GM19099 (cell line): ENCODE results near the gene MORC4.

Experiments used
- POLR2A ChIP-seq: IDR thresholded peaks from 3 replicates; pipeline ENCODE4 v1.6.1; 2011; ENCODE audit warnings: low read depth; ENCODE audit not compliant: insufficient read length; ENCODE audit errors: extremely low read depth

The MORC4 gene

GRCh38 chrX:107000013-107000515 lies at the start of gene MORC4:
Gene MORC4 (minus strand): TSS chrX:107000212. CDS start chrX:106999969, 243 bp downstream.
- no peak for TF ChIP-seq POLR2A

DNA sequence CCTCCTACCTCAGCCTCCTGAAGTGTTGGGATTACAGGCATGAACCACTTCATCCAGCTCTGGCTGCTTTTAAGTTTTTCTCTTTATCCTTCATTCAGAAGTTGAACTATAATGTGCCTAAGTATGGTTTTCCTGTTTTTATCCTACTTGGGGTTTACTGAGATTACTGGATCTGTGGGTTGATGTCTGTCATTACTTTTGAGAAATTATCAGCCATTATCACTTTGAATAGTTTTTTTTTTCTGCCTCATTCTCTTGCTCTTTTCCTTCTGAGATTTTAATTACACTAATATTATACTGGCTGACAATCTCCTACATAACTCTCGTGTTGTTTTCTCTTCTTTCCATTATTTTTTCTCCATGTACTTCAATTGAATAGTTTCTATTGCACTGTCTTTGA lies 47.6 kb upstream of the MORC4 start:
- TF ChIP-seq POLR2A = no peak

DNA sequence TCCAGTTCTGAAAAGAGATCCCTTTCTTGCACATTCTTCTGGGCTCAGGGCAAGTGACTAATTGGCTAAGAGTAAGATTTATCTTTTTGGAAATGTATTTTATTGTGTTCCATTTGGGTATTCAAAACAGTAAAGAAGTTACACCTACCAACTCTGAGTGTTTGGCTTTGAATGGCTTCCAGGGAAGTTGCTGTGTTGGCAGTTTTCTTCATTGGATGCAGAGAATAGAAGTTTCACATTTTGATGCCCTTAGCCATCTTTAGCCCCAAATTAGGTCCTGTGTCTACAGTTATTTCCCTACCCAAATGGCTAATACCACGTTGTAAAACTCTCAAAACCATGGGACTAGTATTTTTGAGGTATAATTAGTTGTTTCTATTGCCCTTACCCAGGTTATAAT lies 29.7 kb upstream of the MORC4 start:
- no peak for TF ChIP-seq POLR2A

- TF ChIP-seq POLR2A = no peak
Measured at GRCh38 chrX:107025545-107025944, 25.5 kb upstream of the MORC4 start.

- no peak for TF ChIP-seq POLR2A
Measured at GRCh38 chrX:107014936-107015335, 14.9 kb upstream of the MORC4 start.

DNA sequence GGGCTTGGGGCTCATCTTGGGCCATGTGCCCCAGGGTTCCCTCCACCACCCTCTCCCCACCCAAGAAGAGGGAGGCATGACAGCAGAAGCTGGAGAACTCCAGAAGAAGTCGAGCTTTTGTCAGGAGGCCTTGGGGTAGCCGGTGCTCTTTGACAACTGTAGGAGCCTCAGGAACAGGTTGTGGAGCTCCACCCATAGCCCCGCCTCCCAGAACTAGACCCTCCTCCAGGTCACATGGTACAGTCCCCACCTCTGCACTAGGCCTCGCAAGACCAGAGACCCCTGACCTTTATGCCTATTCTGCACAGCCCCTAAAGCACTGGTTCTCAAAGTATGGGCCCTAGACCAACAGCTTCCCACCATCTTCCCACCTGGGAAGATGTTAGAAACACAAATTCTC lies 8.0 kb upstream of the MORC4 start:
- TF ChIP-seq POLR2A = no peak

GRCh38 chrX:106999002-106999975 lies 723 bp downstream of the MORC4 start:
- TF ChIP-seq POLR2A = no peak

DNA sequence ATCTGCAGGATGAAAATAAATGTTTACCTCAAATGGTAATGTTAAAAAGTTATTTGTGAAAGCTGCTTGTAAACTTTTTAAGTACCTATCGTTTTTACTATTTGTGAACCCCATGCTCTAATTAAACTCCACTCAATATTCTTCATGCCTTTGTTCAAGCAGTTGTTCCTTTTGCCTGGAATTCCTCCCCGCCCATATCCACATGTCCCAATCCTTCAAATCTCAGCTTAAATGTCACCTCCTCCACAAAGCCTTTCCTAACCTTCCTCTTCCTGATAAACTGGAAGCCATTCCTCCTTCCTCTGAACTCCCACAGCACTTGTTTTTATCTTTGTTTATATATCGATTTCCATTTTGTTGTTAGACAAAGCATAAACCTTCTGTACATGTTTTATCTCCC lies 2.4 kb downstream of the MORC4 start:
- TF ChIP-seq POLR2A = no peak

DNA sequence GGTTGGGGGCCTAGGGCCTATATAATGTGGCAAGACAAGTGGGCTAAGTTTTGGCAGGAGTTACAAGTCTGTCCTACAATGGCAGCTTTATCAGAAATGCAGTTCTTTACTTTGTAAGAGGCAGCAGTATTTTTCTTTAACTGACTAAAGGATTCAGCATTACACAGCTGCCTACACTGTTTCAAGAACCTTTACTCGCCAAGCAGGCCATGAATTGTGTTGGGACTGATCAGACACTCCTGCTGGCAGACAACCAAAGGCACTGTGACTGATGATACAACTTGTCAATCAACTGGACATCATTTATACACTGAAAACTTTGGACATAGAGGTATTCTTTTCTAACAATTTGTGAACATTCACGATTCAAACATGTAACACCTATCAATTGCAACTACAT lies 4.3 kb downstream of the MORC4 start:
- TF ChIP-seq POLR2A = no peak

GRCh38 chrX:106987488-106987887 lies 12.5 kb downstream of the MORC4 start:
- no peak for TF ChIP-seq POLR2A

- TF ChIP-seq POLR2A = no peak
Measured at GRCh38 chrX:106980952-106981626, 18.9 kb downstream of the MORC4 start.

DNA sequence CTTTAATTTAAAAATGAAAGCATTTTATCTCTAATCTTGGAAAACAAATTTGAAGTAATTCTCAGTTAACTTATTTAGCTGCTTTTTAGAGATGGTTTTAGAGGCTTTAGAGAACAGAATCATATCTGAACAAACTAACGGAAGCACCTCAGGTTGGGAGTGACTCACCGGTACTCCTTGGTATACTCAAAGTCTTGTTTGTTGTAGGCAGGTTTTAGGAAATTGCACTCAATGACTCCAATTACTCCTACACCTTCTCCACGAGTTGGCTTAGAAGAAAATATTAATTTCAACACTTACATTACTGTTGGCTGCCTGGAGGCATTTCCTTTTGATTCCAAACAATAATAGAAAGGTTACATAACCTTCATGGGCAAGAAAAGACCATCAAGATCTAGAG lies 23.6 kb downstream of the MORC4 start:
- no peak for TF ChIP-seq POLR2A

DNA sequence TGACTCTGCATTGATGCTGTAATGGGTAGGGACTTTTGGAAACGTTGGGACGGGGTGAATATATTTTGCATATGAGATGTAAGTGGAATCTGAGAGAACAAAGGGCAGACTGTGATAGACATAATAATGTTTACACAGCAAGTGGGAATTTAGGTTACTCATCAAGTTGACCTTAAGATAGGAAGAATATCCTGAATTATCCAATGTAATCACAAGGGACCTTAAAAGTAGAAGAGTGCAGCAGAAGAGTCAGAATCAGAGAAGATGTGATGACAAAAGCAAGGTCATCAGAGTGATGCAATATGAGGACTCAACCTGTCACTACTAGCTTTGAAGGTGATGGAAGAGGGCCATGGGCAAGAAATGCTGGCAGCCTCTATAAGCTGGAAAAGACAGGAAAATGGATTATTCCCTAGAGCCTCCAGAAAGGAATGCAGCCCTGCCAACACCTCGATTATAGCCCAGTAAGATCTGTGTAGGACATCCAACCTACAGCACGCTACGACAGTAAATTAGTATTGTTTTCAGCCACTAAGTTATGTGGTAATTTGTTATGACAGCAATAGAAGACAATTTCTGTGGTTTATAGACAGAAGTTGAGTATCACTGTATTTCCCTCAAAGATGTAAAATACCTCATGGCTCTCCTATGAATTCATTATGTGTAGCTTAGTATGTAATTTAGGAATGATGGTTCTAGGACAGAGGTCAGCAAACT lies 26.4 kb downstream of the MORC4 start:
- TF ChIP-seq POLR2A = no peak

DNA sequence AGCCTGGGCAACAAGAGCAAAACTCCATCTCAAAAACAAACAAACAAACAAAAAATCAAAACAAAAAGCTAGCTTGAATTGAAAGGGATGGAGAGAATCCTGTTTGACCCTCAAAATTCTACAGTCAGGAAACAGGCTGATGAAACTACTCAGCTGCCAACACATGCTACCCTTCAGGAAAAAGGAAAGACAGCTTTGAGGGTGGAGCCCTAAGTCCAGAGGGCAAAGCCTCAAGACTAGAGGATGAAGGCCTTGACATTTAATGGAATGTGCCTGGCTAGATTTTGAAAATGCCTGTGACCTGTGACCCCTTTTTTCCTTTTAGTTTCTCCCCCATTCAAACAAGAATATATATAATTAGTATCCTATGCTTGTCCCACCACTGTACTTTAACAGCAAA lies 27.1 kb downstream of the MORC4 start:
- no peak for TF ChIP-seq POLR2A

GRCh38 chrX:106964290-106964689 lies 35.7 kb downstream of the MORC4 start:
- TF ChIP-seq POLR2A = no peak
